ENCODE data around the gene FAXDC2. TPM values are rescaled to one million over a fixed set of nuclear protein-coding genes. Genes with fewer than 3 reads are reported as not detected.

FAXDC2 gene
- polyA plus RNA-seq, 1 donor (not counting 4 experiments of a cell fraction or from before 2014, with no cell fraction given): 4.6 TPM

GRCh38 chr5:154802050-154802449, 48.4 kb downstream of the FAXDC2 start:
- H2AFZ ChIP-seq (ENCODE audit: control insufficient read depth, low read length): no peak overlapping the region

GRCh38 chr5:154801083-154801482, 49.3 kb downstream of the FAXDC2 start:
- H2AFZ ChIP-seq (ENCODE audit: control insufficient read depth, low read length): no peak overlapping the region
- H3K36me3 ChIP-seq (ENCODE audit: control insufficient read depth in 2 of 2, extremely low read depth in 1 of 2, insufficient read depth in 2 of 2, low read length in 2 of 2): peaks cover 57 to 66% of the 10 kb centered on the region in 2 experiments
- dilution Hi-C loops (cut with MboI; ENCODE audit: extremely low pct_ligation_motif_present, low sequenced_read_pairs): no loop called here
- peaks cover 4% of the 10 kb centered on the region for H3K79me2 ChIP-seq (ENCODE audit: control insufficient read depth, insufficient read depth, low read length)
- TF ChIP-seq CTCF (optimal IDR thresholded peaks at IDR 0.05 in 1 of 3, IDR thresholded peaks at IDR 0.05 in 1 of 3, conservative IDR thresholded peaks at IDR 0.05 in 1 of 3; ENCODE audit: extremely low read depth in 1 of 3, insufficient read depth in 2 of 3, low read length in 3 of 3) (no peak), EZH2 (IDR thresholded peaks at IDR 0.05; ENCODE audit: low read length) (no peak)
- no peaks in the 10 kb centered on the region for H3K4me1 ChIP-seq (ENCODE audit: control insufficient read depth, extremely low read depth, insufficient read depth, low read length)
- H3K27me3 ChIP-seq (ENCODE audit: control insufficient read depth, extremely low read depth, insufficient read depth, low read length): no peaks in the 10 kb centered on the region
- H4K20me1 ChIP-seq (ENCODE audit: control insufficient read depth, extremely low read depth, insufficient read depth, low read length): no peaks in the 10 kb centered on the region
- no peak overlapping the region for H3K9ac ChIP-seq (ENCODE audit: control insufficient read depth, extremely low read depth, insufficient read depth, low read length)
- H3K9me1 ChIP-seq (ENCODE audit: control insufficient read depth, extremely low read depth, insufficient read depth, low read length): peaks cover 2% of the 10 kb centered on the region
- DNase-seq (ENCODE audit: low read depth, low spot score): no peak
- FAIRE-seq: no peak
- H3K9me3 ChIP-seq (ENCODE audit: control insufficient read depth, low read depth, low read length): no peaks in the 10 kb centered on the region
- no peak overlapping the region for H3K4me3 ChIP-seq (ENCODE audit: control insufficient read depth in 2 of 3, extremely low read depth in 1 of 3, insufficient read depth in 2 of 3, low read depth in 1 of 3, low read length in 3 of 3)
- no peak overlapping the region for H3K27ac ChIP-seq (ENCODE audit: control insufficient read depth, insufficient read depth, low read length)
- H3K4me2 ChIP-seq (ENCODE audit: control insufficient read depth, extremely low read depth, insufficient read depth, low read depth, low read length): no peak overlapping the region

More at GRCh38 chr5:154802050-154802449, 48.4 kb downstream of the FAXDC2 start:
- H3K27ac ChIP-seq (ENCODE audit: control insufficient read depth, insufficient read depth, low read length): no peak overlapping the region
- H3K9ac ChIP-seq (ENCODE audit: control insufficient read depth, extremely low read depth, insufficient read depth, low read length): no peak overlapping the region
- dilution Hi-C loops (cut with MboI; ENCODE audit: extremely low pct_ligation_motif_present, low sequenced_read_pairs): no loop called here
- H3K4me3 ChIP-seq (ENCODE audit: control insufficient read depth in 2 of 3, extremely low read depth in 1 of 3, insufficient read depth in 2 of 3, low read depth in 1 of 3, low read length in 3 of 3): no peak overlapping the region
- H3K9me3 ChIP-seq (ENCODE audit: control insufficient read depth, low read depth, low read length): no peaks in the 10 kb centered on the region
- peaks cover 2% of the 10 kb centered on the region for H3K9me1 ChIP-seq (ENCODE audit: control insufficient read depth, extremely low read depth, insufficient read depth, low read length)
- DNase-seq (ENCODE audit: low read depth, low spot score) (no peak), FAIRE-seq (no peak)
- no peaks in the 10 kb centered on the region for H3K27me3 ChIP-seq (ENCODE audit: control insufficient read depth, extremely low read depth, insufficient read depth, low read length)
- TF ChIP-seq EZH2 (IDR thresholded peaks at IDR 0.05; ENCODE audit: low read length) (no peak), CTCF (optimal IDR thresholded peaks at IDR 0.05 in 1 of 3, IDR thresholded peaks at IDR 0.05 in 1 of 3, conservative IDR thresholded peaks at IDR 0.05 in 1 of 3; ENCODE audit: extremely low read depth in 1 of 3, insufficient read depth in 2 of 3, low read length in 3 of 3) (no peak)
- H3K36me3 ChIP-seq (ENCODE audit: control insufficient read depth in 2 of 2, extremely low read depth in 1 of 2, insufficient read depth in 2 of 2, low read length in 2 of 2): peaks cover 57 to 68% of the 10 kb centered on the region in 2 experiments
- H4K20me1 ChIP-seq (ENCODE audit: control insufficient read depth, extremely low read depth, insufficient read depth, low read length): no peaks in the 10 kb centered on the region
- no peak overlapping the region for H3K4me2 ChIP-seq (ENCODE audit: control insufficient read depth, extremely low read depth, insufficient read depth, low read depth, low read length)
- H3K79me2 ChIP-seq (ENCODE audit: control insufficient read depth, insufficient read depth, low read length): peaks cover 4% of the 10 kb centered on the region
- H3K4me1 ChIP-seq (ENCODE audit: control insufficient read depth, extremely low read depth, insufficient read depth, low read length): no peaks in the 10 kb centered on the region
